Ascending aorta (tissue), 2 donors: ENCODE data around the gene KNL1. TPM values are rescaled to one million over a fixed set of nuclear protein-coding genes. Genes with fewer than 3 reads are reported as not detected.

Experiments
- DNase-seq, 2 donors: peaks; one replicate each; pipeline ENCODE4 v3.0.0-alpha.2; 2019; ENCODE audit warnings: low spot score in 2 of 2
- H3K27ac ChIP-seq, 2 donors: fragments of 200-600 bp; sonication (generic); one replicate each; pipeline ENCODE4 v1.5.1; 2016 to 2017; ENCODE audit warnings: mild to moderate bottlenecking in 1 of 2
- H3K27me3 ChIP-seq: fragments of 200-600 bp; sonication (generic); one replicate; pipeline ENCODE4 v1.5.1; 2017
- H3K36me3 ChIP-seq, 2 donors: fragments of 200-600 bp; sonication (generic); one replicate each; pipeline ENCODE4 v1.5.1; 2016
- H3K4me1 ChIP-seq, 2 donors: fragments of 200-600 bp; sonication (generic); one replicate each; pipeline ENCODE4 v1.5.1; 2016 to 2017; ENCODE audit warnings: mild to moderate bottlenecking in 1 of 2
- H3K4me3 ChIP-seq, 2 donors: fragments of 200-600 bp; sonication (generic); one replicate each; pipeline ENCODE4 v1.5.1; 2016 to 2017; ENCODE audit warnings: mild to moderate bottlenecking in 1 of 2
- H3K9me3 ChIP-seq, 2 donors: fragments of 200-600 bp; sonication (generic); one replicate each; pipeline ENCODE4 v1.5.1; 2016
- CTCF ChIP-seq, 3 experiments: fragments of 200-600 bp in 2 of 3; fragments of 450-650 bp in 1 of 3; sonication (generic) in 2 of 3; IDR thresholded peaks; one replicate each; pipeline ENCODE4 v1.5.1; 2016 to 2019; ENCODE audit warnings: antibody characterized with exemption in 3 of 3, mild to moderate bottlenecking in 1 of 3, moderate library complexity in 1 of 3
- intact Hi-C: fragments of 100-400 bp; cut with DNase I; formaldehyde crosslinking; loops from one replicate; pipeline ENCODE4 v1.15.1; 2023
- total RNA-seq: library from RNA; depleted of rRNA; stranded (reverse); fragments of >200 nt; gene quantifications from one replicate; pipeline ENCODE4 v1.1.0, GENCODE V29; 2016

The KNL1 gene
- total RNA-seq, 1 donor from 2014 or later = not detected

DNA sequence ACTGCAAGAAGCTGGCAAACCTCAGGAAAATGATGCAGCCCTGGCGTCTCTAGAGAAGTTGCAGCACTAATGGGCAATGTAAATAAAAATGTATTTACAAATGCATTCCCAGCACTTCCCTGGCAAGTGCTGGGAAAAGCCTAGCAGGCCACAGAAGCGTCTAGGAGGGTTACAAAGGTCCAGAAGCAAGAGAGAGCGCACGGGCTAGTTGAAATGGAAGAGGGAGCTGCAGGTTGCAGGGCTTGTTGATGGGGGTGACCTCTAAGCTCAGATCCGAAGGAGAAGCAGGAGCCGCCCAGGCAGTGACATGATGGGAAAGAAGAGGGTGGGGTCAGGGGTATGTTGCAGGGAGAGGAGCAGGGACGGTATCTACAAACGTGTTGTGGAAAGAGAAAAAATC is 2.7 kb upstream of the KNL1 start:
- intact Hi-C loops = loop anchor here (5.0 kb wide), 3 partner anchors 106 to 526 kb away; partner anchors contain the start of genes INO80, RAD51 and VPS18
- H3K27ac ChIP-seq = no peak overlapping the region
- no peak for TF ChIP-seq CTCF (IDR thresholded peaks at IDR 0.05)
- peaks cover 0 to 9% of the 10 kb centered on the region in 2 donors for H3K4me1 ChIP-seq
- no peaks in the 10 kb centered on the region for H3K36me3 ChIP-seq
- no peak for DNase-seq
- H3K27me3 ChIP-seq = no peaks in the 10 kb centered on the region
- no peaks in the 10 kb centered on the region for H3K9me3 ChIP-seq
- no peak overlapping the region for H3K4me3 ChIP-seq

DNA sequence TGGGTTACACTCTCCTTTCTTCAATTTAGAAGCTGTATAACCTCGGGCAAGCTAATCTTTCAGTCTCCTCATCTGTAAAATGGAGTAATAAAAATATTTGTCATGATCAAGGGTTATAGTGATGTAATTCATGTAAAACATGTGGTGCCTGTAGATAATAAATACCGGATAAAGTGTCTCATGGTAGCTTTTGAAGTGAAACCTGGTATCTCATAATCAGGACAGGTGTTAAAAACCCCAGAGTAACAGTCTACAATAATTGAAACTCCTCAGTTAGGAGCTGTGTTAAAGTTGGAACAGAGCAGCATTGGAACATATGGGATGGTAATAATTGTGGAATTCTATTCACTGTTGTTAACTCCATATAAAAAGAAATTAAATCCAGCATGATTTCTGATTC is 884 bp upstream of the KNL1 start:
- H3K36me3 ChIP-seq = no peaks in the 10 kb centered on the region
- DNase-seq = no peak
- H3K4me1 ChIP-seq = peaks cover 0 to 9% of the 10 kb centered on the region in 2 donors
- intact Hi-C loops = loop anchor here (5.0 kb wide), 3 partner anchors 104 to 524 kb away; partner anchors contain the start of genes INO80, RAD51 and VPS18
- H3K4me3 ChIP-seq = no peak overlapping the region
- H3K27ac ChIP-seq = no peak overlapping the region
- H3K9me3 ChIP-seq = no peaks in the 10 kb centered on the region
- H3K27me3 ChIP-seq = no peaks in the 10 kb centered on the region
- TF ChIP-seq CTCF (IDR thresholded peaks at IDR 0.05) = no peak

GRCh38 chr15:40594429-40594836 is 384 bp downstream of the KNL1 start:
- peak overlapping the region; percentile 78 to 87 for H3K27ac ChIP-seq
- peaks cover 0 to 9% of the 10 kb centered on the region in 2 donors for H3K4me1 ChIP-seq
- peak overlapping the region; percentile 50 to 73 for H3K4me3 ChIP-seq
- intact Hi-C loops = loop anchor here (1.0 to 5.0 kb wide), 6 partner anchors 25 to 523 kb away; partner anchors contain the start of genes BAHD1, INO80, RAD51 and RMDN3
- TF ChIP-seq CTCF (IDR thresholded peaks at IDR 0.05) = no peak
- no peaks in the 10 kb centered on the region for H3K27me3 ChIP-seq
- H3K9me3 ChIP-seq = no peaks in the 10 kb centered on the region
- H3K36me3 ChIP-seq = no peaks in the 10 kb centered on the region
- DNase-seq = no peak

GRCh38 chr15:40595219-40595618 is 1.2 kb downstream of the KNL1 start:
- intact Hi-C loops = loop anchor here (2.0 kb wide), 2 partner anchors 154 to 160 kb away; partner anchors contain the start of genes BAHD1 and RMDN3
- no peak for DNase-seq
- TF ChIP-seq CTCF (IDR thresholded peaks at IDR 0.05) = no peak
- Histone ChIP-seq H3K9me3 (no peaks in the 10 kb centered on the region), H3K27ac (no peak overlapping the region), H3K27me3 (no peaks in the 10 kb centered on the region), H3K36me3 (no peaks in the 10 kb centered on the region), H3K4me3 (peak overlapping the region in 1 of 2 donors; percentile 73), H3K4me1 (peaks cover 0 to 9% of the 10 kb centered on the region in 2 donors)

DNA sequence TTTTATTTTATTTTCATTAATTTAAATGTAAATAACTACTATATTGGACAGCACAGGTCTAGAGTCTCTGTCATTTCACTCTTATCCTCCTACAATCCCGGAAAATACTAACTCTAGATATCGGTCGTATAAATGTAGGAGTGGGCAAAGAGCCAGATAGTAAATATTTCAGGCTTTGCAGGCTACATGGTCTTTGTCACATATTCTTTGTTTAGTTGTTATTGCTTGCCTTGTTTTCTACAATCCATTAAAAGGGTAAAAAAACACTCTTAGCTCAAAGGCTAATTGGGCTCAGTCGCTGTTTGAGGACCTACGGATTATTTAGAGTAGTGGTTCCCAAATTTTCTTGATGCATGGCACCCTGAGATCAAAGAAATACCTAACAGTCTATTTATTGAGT is 1.7 kb downstream of the KNL1 start:
- intact Hi-C loops = loop anchor here (2.0 kb wide), 2 partner anchors 155 to 159 kb away; partner anchors contain the start of genes BAHD1 and RMDN3
- H3K27ac ChIP-seq = no peak overlapping the region
- H3K4me1 ChIP-seq = peaks cover 0 to 9% of the 10 kb centered on the region in 2 donors
- H3K36me3 ChIP-seq = no peaks in the 10 kb centered on the region
- no peak for DNase-seq
- no peak for TF ChIP-seq CTCF (IDR thresholded peaks at IDR 0.05)
- no peaks in the 10 kb centered on the region for H3K27me3 ChIP-seq
- no peaks in the 10 kb centered on the region for H3K9me3 ChIP-seq
- no peak overlapping the region for H3K4me3 ChIP-seq
